C1 segment of cervical spinal cord (tissue), 14 donors: ENCODE measurements around the gene TRIM44.
A peak's percentile ranks its signal among the peaks of the same experiment; 100 is the strongest.

Source experiments
- DNase-seq, 14 donors: peaks; one replicate each; lab custom pipeline; 2025; lab: John Stamatoyannopoulos, UW

The TRIM44 gene

GRCh38 chr11:35791088-35791958, 128.7 kb downstream of the TRIM44 start:
- peak in 1 of 14 donors; percentile 37 for DNase-seq

GRCh38 chr11:35792148-35792845, 129.7 kb downstream of the TRIM44 start:
- DNase-seq, result peak in 2 of 14 donors; percentile 6 to 75

GRCh38 chr11:35792846-35793192, 130.2 kb downstream of the TRIM44 start:
- DNase-seq, result no peak

GRCh38 chr11:35794333-35794732, 131.8 kb downstream of the TRIM44 start:
- no peak for DNase-seq

GRCh38 chr11:35794850-35795249, 132.3 kb downstream of the TRIM44 start:
- DNase-seq, result no peak

GRCh38 chr11:35796562-35796961, 134.0 kb downstream of the TRIM44 start:
- DNase-seq, result no peak

GRCh38 chr11:35798423-35798822, 135.8 kb downstream of the TRIM44 start:
- DNase-seq, result no peak

GRCh38 chr11:35798983-35799382, 136.4 kb downstream of the TRIM44 start:
- DNase-seq, result peak in 1 of 14 donors; percentile 85

- DNase-seq, result no peak
Observed at GRCh38 chr11:35799655-35800054, 137.1 kb downstream of the TRIM44 start.

GRCh38 chr11:35800970-35801953, 138.7 kb downstream of the TRIM44 start:
- DNase-seq, result no peak

GRCh38 chr11:35802221-35802620, 139.6 kb downstream of the TRIM44 start:
- DNase-seq, result no peak

GRCh38 chr11:35802672-35803071, 140.1 kb downstream of the TRIM44 start:
- no peak for DNase-seq

GRCh38 chr11:35803115-35803514, 140.5 kb downstream of the TRIM44 start:
- DNase-seq, result no peak

- peak in 9 of 14 donors; percentile 11 to 72 (median 35) for DNase-seq
Observed at GRCh38 chr11:35804451-35805040, 142.0 kb downstream of the TRIM44 start.

- DNase-seq, result no peak
Observed at GRCh38 chr11:35809561-35809960, 147.0 kb downstream of the TRIM44 start.

GRCh38 chr11:35810045-35810645, 147.6 kb downstream of the TRIM44 start:
- no peak for DNase-seq

GRCh38 chr11:35811783-35812182, 149.2 kb downstream of the TRIM44 start:
- peak in 1 of 14 donors; percentile 36 for DNase-seq

- peak in 1 of 14 donors; percentile 20 for DNase-seq
Observed at GRCh38 chr11:35812828-35813227, 150.3 kb downstream of the TRIM44 start.

GRCh38 chr11:35814081-35814695, 151.6 kb downstream of the TRIM44 start:
- DNase-seq, result no peak

- DNase-seq, result no peak
Observed at GRCh38 chr11:35814720-35815305, 152.2 kb downstream of the TRIM44 start.
